GM19240 (cell line): ENCODE results near the gene CAMK1D.
"Not testable (repeated sequence)": the region's sequence is repeated elsewhere in the genome, so short reads cannot be mapped to it uniquely, and the experiment has no call there.

ENCODE experiments used
- DNase-seq: peaks from one replicate; pipeline ENCODE4 v3.0.0; 2011; ENCODE audit warnings: low spot score; ENCODE audit not compliant: insufficient read length

CAMK1D gene

DNA sequence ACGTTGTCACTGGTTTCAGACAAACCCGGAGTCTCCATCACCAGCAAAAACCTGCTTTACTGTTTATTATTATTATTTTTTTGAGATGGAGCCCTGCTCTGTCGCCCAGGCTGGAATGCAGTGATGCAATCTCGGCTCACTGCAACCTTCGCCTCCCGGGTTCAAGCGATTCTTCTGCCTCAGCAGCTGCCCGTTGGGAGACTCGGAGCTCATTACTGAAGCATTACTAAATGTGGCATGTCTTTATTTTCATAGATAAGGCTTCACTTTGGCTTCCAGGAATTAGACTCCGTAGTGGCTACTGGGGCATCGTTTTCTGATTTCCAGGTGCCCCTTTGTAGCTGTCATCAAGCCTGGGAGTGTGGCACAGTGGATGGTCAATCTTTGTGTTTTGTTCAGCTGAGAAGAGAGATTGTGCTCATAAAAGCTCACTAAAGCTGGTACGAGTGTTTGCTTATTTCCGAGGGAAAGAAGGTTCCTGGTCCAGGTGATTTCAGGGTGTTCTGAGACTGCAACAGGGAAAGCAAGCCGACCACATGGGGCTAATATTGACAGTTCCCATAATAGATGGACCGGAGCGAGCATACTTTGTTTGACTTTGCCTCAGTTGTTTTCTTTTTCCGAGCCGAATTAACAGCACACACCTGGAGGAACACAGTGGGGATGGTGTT is 163.1 kb downstream of the CAMK1D start:
- DNase-seq: no peak

DNA sequence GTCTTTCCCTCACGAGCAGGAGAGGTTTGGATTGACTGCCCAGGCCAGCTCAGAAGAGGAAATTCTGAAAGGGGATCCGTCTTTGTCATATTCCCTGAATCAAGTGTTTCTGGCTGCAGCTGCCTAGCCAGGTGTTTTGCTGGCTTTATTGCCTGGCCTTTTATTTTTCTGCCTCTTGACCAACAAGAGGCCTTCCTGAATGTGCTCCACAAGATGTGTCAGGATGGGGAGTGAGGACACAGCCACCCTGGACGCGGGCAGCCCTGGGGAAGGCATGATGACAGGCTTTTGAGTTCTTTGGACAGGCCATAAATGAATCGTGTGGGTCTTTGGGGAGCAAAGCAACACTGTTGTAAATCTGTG is 163.6 kb downstream of the CAMK1D start:
- no peak for DNase-seq

DNA sequence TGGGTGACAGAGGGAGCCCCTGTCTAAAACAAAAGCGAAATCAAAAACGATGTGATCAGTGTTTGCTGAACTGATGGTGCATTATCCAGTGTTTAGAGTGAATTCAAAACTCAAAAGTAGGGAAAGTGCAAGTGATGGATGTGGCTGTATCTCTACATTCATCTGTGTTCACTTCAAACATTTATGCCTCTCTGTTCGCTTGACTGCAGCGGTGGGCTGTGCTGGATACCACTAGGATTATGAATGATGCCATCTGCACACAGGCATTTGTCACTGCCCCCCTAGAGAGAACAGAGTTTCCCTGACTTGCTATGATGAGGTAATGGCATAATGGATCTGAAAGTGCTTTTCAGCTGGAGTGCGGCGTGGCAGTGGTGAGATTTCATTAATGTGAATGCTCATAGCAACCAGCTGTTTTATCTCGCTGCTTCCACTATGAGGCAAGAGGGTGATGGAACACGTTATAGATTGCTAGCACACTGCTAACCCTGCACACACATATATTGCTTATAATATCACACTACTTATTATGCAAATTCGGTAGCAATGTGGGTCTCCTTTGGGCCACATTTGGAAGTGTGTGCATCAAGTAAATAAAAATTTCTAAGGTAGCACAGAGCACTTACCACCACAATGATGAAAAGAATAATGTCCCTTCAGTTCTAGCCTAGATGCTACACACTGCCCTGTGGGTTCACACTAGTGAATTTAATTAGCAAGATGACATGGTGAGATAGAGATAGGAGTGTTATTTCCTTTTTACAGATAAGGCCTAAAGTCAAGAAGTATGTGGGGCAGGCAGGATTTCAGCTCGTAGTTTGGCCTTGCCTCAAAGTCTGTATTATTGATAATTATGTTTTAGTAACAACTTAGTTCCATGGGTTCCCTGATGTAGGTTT is 164.7 kb downstream of the CAMK1D start:
- no peak for DNase-seq

DNA sequence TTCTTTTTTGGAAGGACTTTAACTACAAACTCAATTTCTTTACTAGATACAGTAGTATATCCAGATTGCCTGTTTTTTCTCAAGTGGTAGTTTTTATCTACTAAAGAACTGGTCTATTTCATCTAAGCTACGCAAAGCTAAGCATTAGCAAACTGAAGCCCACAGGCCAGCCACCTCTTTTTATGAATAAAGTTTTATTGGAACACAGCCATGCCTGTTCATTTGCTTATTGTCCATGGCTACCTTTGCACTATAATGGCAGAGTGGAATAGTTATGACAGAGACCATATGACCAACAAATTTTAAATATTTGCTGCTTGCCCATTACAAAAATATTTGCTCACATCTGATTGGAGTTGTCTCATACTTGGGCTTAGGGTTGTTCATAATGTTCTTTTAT is 168.7 kb downstream of the CAMK1D start:
- no peak for DNase-seq

DNA sequence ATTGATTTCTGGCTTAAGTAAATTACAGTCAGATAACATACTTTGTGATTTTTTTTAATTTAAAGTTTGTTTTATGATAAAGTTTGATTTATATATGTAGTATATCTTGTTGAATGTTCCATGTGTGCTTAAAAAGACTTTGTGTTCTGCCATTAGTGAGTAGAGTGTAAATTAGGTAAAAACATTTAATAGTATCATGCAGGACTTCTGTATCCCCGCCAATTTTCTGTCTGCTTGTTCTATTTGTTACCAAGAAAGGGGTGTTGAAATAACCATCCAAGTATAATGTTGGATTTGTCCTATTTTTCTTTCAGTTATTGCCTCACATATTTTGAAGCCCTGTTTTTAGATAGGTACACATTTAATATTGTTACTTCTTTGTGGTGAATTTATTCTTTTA is 172.1 kb downstream of the CAMK1D start:
- DNase-seq: no peak

DNA sequence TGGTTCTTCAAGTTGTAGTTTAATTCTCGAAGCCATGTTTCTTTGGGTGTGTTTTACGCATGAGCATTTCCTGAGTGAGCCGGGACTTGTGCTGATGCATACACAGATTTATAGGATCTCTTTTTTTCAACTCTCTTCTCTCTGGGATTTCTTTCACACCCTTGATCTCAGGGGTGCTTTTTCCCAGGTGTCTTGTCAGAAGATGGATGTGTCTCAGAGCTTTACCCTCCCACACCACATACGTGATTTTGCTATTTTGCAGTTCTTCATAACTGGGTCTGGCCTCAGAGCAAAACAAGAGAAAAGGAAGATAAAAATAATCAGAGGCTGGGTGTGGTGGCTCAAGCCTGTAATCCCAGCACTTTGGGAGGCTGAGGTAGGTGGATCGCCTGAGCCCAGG is 177.0 kb downstream of the CAMK1D start:
- no peak for DNase-seq

DNA sequence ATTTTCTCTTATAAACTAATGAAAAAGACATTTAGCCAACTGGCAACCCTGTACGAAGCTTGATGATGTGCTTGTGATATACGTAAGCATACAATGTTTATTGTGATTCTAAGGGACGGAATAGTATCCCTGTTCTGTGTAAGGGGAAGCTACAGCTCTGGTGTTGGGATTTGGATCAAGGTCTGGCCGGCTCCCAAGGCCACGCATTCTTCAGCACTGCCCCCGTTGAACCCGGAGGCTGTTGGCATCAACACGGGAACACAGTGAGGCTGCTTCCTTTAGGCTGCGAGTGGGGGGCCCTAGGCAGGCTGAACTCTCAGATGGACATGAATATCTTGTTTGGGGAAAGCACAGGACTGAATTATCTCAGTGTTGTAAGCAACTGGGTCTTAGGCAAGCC is 180.6 kb downstream of the CAMK1D start:
- DNase-seq: no peak

DNA sequence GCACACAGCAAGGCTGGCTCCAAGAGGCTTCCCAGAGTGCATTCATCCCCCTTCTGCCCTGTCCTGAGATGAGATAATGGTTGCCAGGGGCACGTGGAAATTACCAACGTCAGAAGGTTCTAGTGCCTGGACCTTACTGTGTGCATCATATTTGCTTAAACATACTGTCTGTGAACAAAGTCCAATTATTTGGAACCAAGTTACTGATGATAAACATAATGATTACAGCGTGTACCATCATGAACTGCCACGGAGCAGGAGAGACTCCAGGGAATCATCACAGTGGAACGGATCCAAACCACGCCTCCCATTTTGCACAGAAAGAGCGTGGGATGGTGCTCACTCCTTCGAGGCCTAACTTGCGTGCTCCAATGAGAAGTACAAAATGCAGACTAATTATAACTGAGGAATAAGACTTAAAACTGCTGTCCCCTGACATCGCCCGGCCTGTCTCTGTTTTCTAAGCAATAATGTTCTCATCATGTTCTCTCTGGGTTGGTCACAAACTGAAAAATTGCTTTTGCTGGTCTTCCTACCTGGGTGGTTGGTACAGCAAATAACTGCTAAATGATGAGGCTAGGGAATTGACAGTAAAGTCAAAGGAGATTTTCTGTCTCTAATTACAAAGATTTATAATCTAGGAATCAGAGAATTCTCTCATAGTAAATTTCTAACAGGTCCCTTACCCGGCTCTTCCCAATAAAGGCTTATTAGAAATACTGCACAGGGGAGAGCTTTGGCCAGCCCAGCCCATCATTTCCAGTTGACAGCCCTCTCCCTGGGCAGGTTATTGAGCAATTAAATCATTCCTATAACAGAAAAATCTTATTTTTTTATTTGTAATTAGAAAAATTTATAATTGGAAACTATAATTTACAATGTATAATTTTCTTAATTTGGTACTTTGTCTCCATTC is 182.2 kb downstream of the CAMK1D start:
- DNase-seq: no peak

DNA sequence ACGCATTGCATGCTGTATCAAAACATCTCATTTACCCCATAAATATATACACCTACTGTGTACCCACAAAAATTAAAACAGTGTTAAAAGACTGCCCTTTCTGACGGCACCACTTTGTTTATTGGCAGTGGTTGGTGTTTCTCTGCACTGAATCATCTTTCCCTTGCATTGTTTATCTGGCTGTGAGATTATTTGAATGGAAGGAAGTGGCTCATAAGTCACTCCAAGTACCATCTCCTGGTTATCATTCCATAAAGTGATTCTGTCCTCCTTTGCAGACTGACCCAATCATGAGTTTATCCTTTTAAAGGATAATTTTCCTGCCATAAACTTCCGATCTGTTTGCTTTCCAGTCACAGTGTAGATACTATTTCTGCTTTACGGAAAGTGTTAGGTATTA is 183.8 kb downstream of the CAMK1D start:
- no peak for DNase-seq

DNA sequence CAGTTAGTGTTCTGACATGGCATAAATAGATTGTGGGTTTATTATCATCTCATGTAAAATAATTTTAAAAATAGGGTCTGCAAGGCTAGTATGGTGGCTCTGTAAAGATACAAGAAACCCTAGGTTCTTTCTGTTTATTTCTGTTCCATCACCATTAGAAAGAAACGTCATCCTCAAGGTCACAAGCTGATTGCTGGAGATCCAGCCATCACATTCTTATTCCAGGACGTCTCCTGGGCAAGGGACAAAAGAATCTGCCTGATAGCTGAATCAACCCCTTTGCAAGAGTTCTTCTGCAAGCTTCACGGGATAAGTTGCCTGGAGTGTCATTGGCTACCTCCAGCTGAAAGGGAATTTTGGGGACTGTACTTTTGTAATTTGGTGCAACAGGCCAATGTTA is 184.4 kb downstream of the CAMK1D start:
- no peak for DNase-seq

DNA sequence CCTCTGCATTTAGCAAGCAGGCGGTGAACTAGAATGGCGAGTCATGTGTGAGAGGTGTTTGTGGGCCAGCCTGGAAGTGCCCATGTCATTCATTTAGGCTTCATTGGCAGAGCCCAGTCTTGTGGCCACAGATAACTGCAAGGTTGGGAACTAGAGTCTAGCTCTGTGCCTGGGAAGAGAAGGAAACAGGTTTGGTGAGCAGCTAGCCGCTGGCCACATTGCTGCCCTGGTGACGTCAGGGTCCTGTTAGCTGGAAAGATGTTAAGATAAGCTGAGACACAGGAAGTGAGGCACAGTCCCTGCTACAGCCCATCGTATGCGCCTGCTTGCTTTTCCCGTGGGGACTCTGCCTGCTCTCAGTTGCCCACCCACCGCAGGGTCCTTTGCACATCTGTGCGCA is 185.5 kb downstream of the CAMK1D start:
- DNase-seq: no peak

DNA sequence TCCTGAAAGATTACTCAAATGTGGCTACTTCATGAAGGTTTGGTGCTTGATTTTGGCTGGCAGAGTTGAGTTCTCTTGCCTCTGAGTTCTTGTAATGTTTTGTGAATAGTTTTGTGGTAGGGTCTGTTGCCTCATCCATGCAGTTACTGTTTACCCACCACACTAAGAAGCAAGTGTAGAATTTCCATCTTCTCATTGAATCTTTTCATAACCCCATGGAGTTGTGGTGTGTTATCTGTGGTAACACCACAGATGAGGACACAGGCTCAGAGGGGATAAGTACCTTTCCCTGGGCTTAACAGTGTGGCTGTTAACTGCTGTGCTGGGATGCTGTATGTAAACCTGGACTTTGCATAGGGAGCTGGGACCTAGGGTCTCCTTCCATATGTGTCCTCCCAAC is 186.3 kb downstream of the CAMK1D start:
- DNase-seq: no peak

DNA sequence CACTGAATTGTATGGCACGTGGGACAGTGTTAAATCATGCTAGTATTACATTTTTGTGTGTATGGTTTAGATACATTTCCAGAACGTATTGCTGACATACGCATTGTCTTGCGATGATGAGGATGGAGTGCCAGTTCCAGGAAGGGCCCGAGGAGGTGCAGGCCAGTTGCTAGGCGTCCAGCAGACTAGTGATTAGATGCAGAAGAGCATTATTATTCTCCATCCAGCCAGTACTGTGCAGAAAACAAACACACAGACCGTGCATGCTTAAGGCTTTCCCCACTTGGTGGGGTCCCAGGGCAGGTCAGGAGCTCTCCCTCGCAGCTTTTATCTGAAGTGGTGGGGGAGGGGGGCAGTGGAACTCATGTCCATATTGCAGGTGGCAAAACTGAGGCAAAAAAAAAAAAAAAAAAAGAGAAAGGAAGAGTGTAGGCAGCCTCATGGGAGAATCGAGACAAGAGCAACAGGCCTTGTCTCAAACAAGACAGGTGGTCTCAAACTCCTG is 189.2 kb downstream of the CAMK1D start:
- no peak for DNase-seq

DNA sequence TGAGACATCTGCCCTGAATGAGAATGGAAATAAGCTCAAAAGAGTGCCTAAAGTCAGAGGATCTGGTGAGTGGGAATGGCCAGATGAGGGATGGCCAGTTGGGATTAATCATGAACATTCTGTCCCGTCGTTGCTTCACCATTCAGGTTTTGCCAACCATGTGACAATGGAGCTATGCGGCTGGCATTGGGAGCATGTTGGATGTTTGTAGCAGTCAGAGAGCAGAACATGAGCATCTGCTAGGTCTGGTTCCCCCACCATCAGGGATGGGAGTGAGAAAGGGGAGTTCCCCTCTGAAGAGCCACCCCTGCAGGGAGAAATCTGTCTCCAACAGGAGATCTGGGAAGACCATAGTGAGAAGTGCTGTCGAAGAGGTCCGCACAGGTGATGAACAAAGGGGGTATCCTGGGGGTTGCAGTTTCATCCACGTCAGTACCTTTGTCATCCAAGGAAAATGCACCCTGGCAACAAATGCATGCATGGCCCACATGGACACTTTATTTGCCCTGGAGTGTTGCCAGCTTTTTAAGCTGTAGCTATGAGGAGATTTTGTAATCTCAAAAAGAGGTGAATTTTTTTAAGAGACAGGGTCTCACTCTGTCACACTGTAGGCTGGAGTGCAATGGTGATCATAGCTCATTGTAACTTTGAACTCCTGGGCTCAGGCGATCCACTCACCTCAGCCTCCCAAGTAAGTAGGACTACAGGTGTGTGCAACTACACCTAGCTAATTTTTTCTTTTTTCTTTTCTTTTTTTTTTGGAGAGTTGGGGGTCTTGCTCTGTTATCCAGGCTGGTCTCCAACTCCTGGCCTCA is 190.2 kb downstream of the CAMK1D start:
- no peak for DNase-seq

DNA sequence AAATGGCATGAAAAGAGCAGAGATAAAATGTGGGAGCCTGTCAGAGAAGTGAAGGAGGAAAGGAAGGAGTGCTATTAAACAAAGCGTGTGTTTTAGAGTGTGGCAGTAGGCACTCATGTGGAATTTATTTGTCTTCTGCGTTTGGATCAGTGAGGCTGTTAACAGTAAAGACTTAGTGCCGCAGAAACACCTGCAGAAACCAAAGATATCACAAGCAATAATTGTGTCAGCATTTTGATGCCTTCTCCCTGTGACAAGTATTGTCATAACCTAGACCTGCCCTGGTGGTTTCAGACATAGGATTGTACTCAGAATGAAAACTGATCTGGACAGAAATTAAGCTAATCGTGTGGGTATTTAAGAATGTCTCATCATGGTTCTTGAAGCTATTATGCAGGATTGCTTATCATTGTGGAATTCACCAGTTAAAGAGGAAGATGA is 191.0 kb downstream of the CAMK1D start:
- no peak for DNase-seq

DNA sequence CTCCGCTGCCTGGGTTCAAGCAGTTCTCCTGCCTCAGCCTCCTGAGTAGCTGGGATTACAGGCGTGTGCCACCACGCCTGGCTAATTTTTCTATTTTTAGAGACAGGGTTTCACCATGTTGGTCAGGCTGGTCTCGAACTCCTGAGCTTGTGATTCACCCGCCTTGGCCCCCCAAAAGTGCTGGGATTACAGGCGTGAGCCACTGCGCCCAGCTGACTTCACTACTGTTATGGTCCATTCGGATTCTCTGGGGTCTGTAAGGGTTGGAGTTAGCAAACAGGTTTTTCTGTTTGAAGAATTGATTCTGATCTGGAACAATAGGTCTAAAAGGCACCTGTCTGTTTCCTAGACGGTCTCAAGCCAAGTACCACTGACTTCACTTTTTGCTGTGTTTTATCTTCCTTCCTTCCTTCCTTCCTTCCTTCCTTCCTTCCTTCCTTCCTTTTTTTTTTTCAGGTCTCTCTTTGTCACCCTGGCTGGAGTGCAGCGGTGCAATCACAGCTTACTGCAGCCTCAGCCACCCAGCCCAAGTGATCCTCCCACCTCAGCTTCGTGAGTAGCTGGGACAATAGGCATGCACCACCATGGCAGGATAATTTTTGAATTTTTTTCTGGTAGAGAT is 192.2 kb downstream of the CAMK1D start:
- no peak for DNase-seq

DNA sequence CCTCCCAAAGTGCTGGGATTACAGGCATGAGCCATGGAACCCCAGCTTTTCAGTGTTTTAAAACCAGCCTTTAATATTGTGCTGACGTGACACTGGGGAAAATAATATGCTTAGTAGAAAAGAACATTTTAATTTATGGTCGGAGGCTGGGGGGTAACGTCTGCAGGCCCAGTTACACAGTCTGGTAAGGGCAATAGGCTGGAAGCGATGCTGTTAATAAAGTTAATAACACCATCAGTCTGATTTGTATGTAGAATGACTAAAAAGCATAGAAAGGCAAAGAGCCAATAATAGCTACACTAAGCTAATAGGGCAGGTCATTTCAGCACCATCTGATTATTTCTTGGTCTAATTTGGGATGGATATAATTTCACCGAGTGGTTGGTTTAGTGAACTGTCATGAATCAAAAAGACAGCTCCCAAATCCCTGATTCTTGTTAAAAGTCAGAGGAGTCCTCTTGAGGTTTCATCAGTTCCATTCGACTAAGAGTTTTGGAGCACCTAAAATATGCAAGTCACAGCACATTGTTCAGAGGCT is 192.9 kb downstream of the CAMK1D start:
- DNase-seq: no peak

DNA sequence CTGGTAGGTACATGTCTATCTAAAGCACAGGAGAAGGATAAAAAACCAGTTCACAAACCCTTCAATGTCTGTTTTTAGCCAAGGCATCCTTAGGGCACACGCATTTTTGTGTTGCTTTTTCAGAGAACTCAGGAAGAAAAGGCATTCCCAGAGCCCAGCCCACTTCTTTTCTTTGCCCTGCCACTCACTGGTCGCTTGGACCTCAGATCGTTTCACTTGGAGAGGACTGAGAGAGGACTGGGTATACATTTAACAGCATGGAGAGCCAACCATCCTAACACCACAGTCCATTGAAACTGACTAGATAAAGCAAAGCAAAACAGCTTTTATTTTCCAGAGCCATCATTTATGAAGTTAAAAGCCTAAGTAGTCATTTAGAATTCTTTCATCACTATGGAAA is 194.2 kb downstream of the CAMK1D start:
- DNase-seq: no peak

DNA sequence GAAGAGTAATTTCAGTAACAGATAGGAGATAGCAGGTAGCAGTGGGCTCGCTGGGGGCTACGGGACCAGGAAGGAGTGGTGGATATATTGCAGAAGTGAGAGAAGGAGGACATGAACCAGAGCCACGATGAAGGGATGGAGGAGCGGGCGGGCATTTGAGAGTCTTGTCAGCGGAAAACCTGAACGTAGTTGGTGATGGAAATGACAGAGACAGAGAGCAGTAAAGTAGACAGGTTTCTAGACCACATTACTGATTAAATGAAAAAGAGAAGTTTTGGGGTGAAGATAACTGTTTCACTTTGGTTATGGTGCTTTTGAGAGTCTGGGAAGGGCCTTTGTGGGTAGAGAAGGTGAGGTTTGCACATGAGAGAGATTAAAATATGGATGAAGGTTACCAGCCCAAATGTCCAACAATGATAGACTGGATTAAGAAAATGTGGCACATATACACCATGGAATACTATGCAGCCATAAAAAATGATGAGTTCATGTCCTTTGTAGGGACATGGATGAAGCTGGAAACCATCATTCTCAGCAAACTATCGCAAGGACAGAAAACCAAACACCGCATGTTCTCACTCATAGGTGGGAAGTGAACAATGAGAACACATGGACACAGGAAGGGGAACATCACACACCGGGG is 196.9 kb downstream of the CAMK1D start:
- not testable (repeated sequence) for DNase-seq
